GM23338 (cell line): ENCODE measurements around the gene CFHR2. TPM values are rescaled to one million over a fixed set of nuclear protein-coding genes. Genes with fewer than 3 reads are reported as not detected.
"Not testable (repeated sequence)": the region's sequence is repeated elsewhere in the genome, so short reads cannot be mapped to it uniquely, and the experiment has no call there.

ENCODE experiments used
- ATAC-seq: fragments of 200-7000 bp; cut with Tn5 transposase; 3 replicates; pipeline ENCODE4 v1.9.1; 2020
- DNase-seq: peaks from one replicate; pipeline ENCODE4 v3.0.0-alpha.2; 2015; ENCODE audit warnings: low spot score
- H2AFZ ChIP-seq: fragments of 200-600 bp; sonication (generic); 2 replicates; pipeline ENCODE4 v1.8.0; 2016; ENCODE audit warnings: antibody characterized with exemption, mild to moderate bottlenecking, moderate library complexity
- H3F3A ChIP-seq: fragments of 200-600 bp; sonication (generic); replicated peaks from 2 replicates; pipeline ENCODE4 v1.8.0; 2017; ENCODE audit warnings: antibody characterized with exemption, mixed run types, low read depth
- H3K27ac ChIP-seq: fragments of 200-600 bp; sonication (generic); 2 replicates; pipeline ENCODE4 v1.6.1; 2016; ENCODE audit warnings: low read depth
- H3K27me3 ChIP-seq: fragments of 200-600 bp; sonication (generic); 2 replicates; pipeline ENCODE4 v1.8.0; 2016; ENCODE audit warnings: mild to moderate bottlenecking, mixed run types, moderate library complexity; ENCODE audit not compliant: insufficient read depth
- H3K36me3 ChIP-seq: fragments of 200-600 bp; sonication (generic); 2 replicates; pipeline ENCODE4 v1.8.0; 2016; ENCODE audit warnings: mild to moderate bottlenecking; ENCODE audit not compliant: insufficient read depth
- H3K4me1 ChIP-seq: fragments of 200-600 bp; sonication (generic); 2 replicates; pipeline ENCODE4 v1.8.0; 2016; ENCODE audit warnings: mild to moderate bottlenecking, moderate library complexity; ENCODE audit not compliant: insufficient read depth
- H3K4me2 ChIP-seq: fragments of 200-600 bp; sonication (generic); 2 replicates; pipeline ENCODE4 v1.7.1; 2017; ENCODE audit warnings: mixed run types
- H3K4me3 ChIP-seq: fragments of 200-600 bp; sonication (generic); 2 replicates; pipeline ENCODE4 v1.6.1; 2016; ENCODE audit warnings: mixed run types
- H3K79me2 ChIP-seq: fragments of 200-600 bp; sonication (generic); replicated peaks from 2 replicates; pipeline ENCODE4 v1.8.0; 2017; ENCODE audit warnings: mild to moderate bottlenecking; ENCODE audit not compliant: insufficient read depth
- H3K9me2 ChIP-seq: fragments of 200-600 bp; sonication (generic); 2 replicates; pipeline ENCODE4 v1.8.0; 2017; ENCODE audit not compliant: insufficient read depth
- H4K20me1 ChIP-seq: fragments of 200-600 bp; sonication (generic); replicated peaks from 2 replicates; pipeline ENCODE4 v1.8.0; 2017; ENCODE audit warnings: mild to moderate bottlenecking; ENCODE audit not compliant: insufficient read depth
- H3K27ac Mint-ChIP-seq: 2 replicates; pipeline ENCODE4 v1.8.0; 2020; ENCODE audit warnings: inconsistent platforms, mild to moderate bottlenecking, moderate library complexity, mixed read lengths
- H3K27me3 Mint-ChIP-seq: 3 replicates; pipeline ENCODE4 v1.8.0; 2022; ENCODE audit warnings: low read depth, mild to moderate bottlenecking, moderate library complexity, mixed read lengths, inconsistent platforms; ENCODE audit not compliant: insufficient read depth, poor library complexity
- H3K36me3 Mint-ChIP-seq: 3 replicates; pipeline ENCODE4 v1.8.0; 2021; ENCODE audit warnings: low read depth, mild to moderate bottlenecking, inconsistent platforms, moderate library complexity, mixed read lengths
- H3K4me1 Mint-ChIP-seq: 3 replicates; pipeline ENCODE4 v1.8.0; 2020; ENCODE audit warnings: mild to moderate bottlenecking, inconsistent platforms, mixed read lengths
- H3K4me3 Mint-ChIP-seq: 3 replicates; pipeline ENCODE4 v1.8.0; 2021; ENCODE audit warnings: moderate library complexity, mild to moderate bottlenecking, inconsistent platforms, mixed read lengths
- H3K9me3 Mint-ChIP-seq: 3 replicates; pipeline ENCODE4 v1.8.0; 2020; ENCODE audit warnings: moderate library complexity, mild to moderate bottlenecking, inconsistent platforms, mixed read lengths
- ZNF462 ChIP-seq: fragments of 250-450 bp; sonication (Bioruptor Pico); IDR thresholded peaks from 2 replicates; pipeline ENCODE4 v1.5.0; 2020; ENCODE audit warnings: mild to moderate bottlenecking, moderate library complexity
- polyA plus RNA-seq: library from polyadenylated mRNA; unstranded; fragments of >200 nt; fragmentation: Nextera tagmentation; extraction: Ambion mirVana; gene quantifications from 2 replicates; pipeline ENCODE4 v1.2.1, GENCODE V29; 2016
- total RNA-seq: library from RNA; depleted of rRNA; stranded (reverse); fragments of >200 nt; shearing (Covaris generic); gene quantifications from 2 replicates; pipeline ENCODE4 v1.2.3, GENCODE V29; 2014

CFHR2 gene
- total and polyA plus RNA-seq, 2 experiments from 2014 or later: not detected

DNA sequence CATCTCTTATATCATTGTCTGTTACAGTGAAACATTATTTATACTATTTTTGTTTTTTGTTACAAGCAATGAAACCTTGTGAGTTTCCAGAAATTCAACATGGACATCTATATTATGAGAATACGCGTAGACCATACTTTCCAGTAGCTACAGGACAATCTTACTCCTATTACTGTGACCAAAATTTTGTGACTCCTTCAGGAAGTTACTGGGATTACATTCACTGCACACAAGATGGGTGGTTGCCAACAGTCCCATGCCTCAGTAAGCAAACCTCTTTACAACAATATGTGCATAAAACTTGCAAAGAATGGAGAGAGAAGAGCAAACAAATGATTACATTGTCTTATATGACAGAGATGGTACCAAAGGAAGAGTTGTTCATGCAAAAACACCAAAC, 33.3 kb upstream of the CFHR2 start (continued):
- no peak for TF ChIP-seq ZNF462 (CRISPR knock-in tag)

DNA sequence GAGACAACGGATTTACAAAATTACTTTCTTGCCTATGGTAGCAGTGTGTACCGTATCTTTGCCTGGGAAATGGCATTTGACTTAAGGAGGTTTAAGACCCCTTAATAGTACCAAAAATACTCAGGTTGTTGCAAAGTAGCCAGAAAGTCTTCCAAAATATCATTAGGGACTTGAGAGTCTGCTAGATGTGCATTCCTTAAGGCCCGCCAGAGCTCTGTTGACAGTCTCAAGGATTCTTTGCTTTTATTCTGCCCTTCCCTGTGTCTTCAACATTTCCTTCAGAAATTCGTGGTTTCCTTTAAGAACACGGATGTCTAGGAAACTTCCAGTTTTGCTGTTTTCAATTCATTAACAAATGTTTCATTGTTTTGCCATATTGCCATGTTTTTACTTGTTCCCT, 31.3 kb upstream of the CFHR2 start:
- 0 out of 2 replicates have a peak overlapping the region, but pooled peaks have one; percentile 29 for H3K4me2 ChIP-seq
- H3F3A ChIP-seq, H2AFZ ChIP-seq, H3K79me2 ChIP-seq, H3K27me3 Mint-ChIP-seq, H4K20me1 ChIP-seq, H3K9me3 Mint-ChIP-seq, H3K4me3 ChIP-seq, H3K27me3 ChIP-seq, H3K4me3 Mint-ChIP-seq, H3K9me2 ChIP-seq, H3K36me3 ChIP-seq, ATAC-seq, H3K36me3 Mint-ChIP-seq, H3K27ac ChIP-seq: not testable (repeated sequence)
- DNase-seq: peak; percentile 17
- Mint-ChIP-seq H3K27ac (peak overlapping the region; percentile 86; the same call in 1 of the 2 replicates), H3K4me1 (peaks cover 18% of the 10 kb centered on the region)
- peaks cover 22% of the 10 kb centered on the region for H3K4me1 ChIP-seq

- H3K4me3 ChIP-seq, H3K36me3 ChIP-seq, H3K27ac ChIP-seq, H3K27me3 ChIP-seq, H2AFZ ChIP-seq, H3K4me2 ChIP-seq, H3K27ac Mint-ChIP-seq, H3K9me3 Mint-ChIP-seq, H3K4me1 Mint-ChIP-seq, H3K27me3 Mint-ChIP-seq, H3K9me2 ChIP-seq, DNase-seq, H3K36me3 Mint-ChIP-seq, H4K20me1 ChIP-seq, H3K4me1 ChIP-seq, H3F3A ChIP-seq, ATAC-seq, H3K79me2 ChIP-seq, H3K4me3 Mint-ChIP-seq: not testable (repeated sequence)
Observed at GRCh38 chr1:196926839-196927238, 16.7 kb upstream of the CFHR2 start.

DNA sequence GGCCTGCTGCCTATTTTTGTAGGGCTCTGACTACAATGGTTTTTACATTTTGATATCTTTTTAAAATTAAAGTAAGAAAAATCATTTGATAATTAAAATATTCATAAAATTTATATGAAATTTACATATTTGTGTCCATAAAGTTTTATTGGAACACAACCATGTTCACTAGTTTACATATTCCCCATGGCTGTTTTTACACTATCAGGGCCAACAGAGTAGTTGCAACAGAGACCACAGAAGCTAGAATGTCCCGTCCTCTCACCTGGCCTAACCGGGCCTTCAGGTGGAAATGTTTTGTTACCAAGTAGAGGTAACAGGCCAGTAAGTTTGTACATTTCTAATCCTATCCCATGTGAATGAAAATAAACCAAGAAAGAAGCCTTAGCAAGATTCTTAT, 10.7 kb upstream of the CFHR2 start:
- H3K36me3 Mint-ChIP-seq, H3K27me3 Mint-ChIP-seq, H3K4me3 ChIP-seq, H3K27ac ChIP-seq, H3K36me3 ChIP-seq, H3K4me2 ChIP-seq, H3F3A ChIP-seq, H3K9me3 Mint-ChIP-seq, H3K4me1 Mint-ChIP-seq, H3K27me3 ChIP-seq, H3K9me2 ChIP-seq, H2AFZ ChIP-seq, H3K4me3 Mint-ChIP-seq, H3K79me2 ChIP-seq, H3K27ac Mint-ChIP-seq, H3K4me1 ChIP-seq, ATAC-seq, DNase-seq, H4K20me1 ChIP-seq: not testable (repeated sequence)
